Subcutaneous adipose tissue (tissue), 4 donors: ENCODE measurements around the gene GLMN. TPM values are rescaled to one million over a fixed set of nuclear protein-coding genes. Genes with fewer than 3 reads are reported as not detected.

Source experiments
- total RNA-seq, 4 donors: library from RNA; depleted of rRNA; stranded (reverse); fragments of >200 nt; gene quantifications; one replicate each; pipeline ENCODE4 v1.1.0, GENCODE V29; 2016
- TF ChIP-seq, protein P1 (sequence below): fragments of 450-650 bp; IDR thresholded peaks from one replicate; pipeline ENCODE4 v1.5.1; 2016; ENCODE audit warnings: low read depth, mild to moderate bottlenecking, control low read depth, antibody characterized with exemption, moderate library complexity

The GLMN gene
- total RNA-seq, 4 donors from 2014 or later = 6.4 to 8.6 (median 7.0) TPM

DNA sequence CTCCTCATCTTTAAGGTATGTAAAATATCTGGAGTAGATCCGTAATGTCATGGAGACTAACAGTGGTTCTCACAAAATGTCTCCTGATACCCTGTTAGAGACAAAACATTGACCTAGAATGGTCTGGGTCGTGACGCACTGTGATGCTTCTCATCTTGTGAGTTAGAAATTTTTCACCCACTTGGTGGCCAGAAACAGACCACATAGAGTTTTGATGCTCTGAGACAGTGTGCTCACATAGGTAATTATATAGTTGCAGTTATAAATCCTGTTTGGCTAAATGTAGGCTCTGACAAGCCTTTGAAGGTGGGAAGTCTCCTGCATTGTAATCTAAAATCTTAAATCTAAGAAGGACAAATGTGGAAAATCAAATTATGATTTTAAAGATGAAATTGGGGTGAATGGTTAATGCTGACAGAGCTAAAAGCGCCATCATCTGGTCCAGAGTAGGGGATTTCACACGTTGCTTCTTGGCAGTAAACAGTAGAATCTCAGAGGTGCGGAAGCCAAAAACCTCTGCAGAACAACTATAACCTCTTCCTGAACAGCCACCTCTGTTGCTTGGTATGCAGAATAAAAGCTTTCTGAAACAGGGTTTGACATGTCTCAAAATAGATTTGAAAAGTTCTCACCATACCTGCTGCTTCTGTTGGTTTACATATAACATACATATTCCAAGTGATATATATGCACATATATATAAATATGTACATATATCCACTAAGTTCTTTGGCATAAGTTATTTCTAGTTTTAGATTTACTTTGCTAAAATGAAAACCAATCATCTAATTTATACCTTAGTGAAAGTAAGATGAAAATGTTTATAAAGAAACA lies 17.2 kb upstream of the GLMN start:
- TF ChIP-seq, protein P1, sequence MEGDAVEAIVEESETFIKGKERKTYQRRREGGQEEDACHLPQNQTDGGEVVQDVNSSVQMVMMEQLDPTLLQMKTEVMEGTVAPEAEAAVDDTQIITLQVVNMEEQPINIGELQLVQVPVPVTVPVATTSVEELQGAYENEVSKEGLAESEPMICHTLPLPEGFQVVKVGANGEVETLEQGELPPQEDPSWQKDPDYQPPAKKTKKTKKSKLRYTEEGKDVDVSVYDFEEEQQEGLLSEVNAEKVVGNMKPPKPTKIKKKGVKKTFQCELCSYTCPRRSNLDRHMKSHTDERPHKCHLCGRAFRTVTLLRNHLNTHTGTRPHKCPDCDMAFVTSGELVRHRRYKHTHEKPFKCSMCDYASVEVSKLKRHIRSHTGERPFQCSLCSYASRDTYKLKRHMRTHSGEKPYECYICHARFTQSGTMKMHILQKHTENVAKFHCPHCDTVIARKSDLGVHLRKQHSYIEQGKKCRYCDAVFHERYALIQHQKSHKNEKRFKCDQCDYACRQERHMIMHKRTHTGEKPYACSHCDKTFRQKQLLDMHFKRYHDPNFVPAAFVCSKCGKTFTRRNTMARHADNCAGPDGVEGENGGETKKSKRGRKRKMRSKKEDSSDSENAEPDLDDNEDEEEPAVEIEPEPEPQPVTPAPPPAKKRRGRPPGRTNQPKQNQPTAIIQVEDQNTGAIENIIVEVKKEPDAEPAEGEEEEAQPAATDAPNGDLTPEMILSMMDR = no peak

DNA sequence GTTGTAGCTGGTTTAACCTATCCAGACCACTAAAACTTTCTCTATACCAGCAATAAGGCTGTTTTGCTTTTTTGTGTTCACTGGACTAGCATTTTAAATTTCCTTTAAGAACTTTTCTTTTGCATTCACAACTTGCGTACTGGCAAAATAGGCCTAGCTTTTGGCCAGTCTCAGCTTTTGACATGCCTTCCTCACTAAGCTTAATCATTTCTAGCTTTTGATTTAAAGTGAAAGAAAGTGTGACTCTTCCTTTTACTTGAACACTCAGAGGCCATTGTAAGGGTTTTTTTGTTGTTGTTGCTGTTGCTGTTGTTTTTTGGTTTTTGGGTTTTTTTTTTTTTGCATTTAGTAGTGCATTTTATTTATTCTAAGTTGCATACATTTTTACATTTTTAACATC lies 15.2 kb upstream of the GLMN start:
- TF ChIP-seq, protein P1 = no peak

DNA sequence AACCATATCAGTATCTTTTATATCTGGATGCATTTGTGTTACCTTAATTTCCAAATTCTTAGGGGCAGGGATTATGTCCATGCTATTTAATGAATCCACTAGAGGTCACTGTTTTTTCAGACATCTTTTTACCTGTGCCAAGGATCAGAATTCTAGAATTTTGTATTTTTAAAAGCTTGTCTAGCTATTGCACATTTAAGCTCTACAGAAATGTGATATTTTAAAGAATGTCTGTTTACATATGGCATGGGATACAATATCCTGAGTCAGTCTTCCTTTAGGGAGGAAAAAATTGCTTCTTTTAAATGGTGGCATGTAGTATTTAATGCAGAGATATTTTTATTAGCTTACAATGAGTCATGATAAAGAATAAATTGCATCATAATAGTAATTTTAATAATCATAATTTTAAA lies 11.4 kb upstream of the GLMN start:
- TF ChIP-seq, protein P1 = no peak

DNA sequence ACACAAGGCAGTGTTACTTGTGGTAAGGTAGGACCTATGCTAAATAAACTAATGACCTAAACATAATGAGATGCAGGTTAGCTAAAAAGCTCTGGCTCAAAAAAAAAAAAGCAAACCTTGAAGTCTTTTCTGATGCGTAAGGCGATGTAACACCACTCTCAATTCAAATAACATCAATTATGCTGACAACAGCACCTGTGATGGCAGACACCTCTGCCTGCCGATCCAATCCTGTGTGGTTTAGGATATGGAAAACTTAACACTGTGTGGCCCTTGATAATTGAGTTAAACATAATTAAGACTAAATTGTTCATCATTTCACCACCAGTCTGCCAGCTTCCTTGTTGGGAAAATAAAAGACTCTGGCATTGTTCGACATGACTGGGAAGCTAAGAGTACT lies 9.2 kb upstream of the GLMN start:
- TF ChIP-seq, protein P1 = no peak

DNA sequence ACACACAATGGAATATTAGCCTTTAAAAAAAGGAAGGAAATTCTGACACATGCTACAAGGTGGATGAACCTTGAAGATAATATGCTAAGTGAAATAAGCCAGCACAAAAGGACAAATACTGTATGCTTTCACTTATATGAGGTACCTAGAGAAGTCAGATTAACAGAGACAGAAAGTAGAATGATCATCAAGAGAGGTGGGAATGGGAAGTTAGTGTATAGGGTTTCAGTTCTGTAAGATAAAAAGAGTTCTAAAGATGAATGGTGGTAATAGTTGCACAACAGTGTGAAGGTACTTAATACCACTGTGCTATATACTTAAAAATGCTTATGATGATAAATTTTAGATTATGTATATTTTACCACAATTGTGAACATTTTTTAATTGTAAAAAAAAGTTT lies 7.2 kb upstream of the GLMN start:
- TF ChIP-seq, protein P1 = no peak

DNA sequence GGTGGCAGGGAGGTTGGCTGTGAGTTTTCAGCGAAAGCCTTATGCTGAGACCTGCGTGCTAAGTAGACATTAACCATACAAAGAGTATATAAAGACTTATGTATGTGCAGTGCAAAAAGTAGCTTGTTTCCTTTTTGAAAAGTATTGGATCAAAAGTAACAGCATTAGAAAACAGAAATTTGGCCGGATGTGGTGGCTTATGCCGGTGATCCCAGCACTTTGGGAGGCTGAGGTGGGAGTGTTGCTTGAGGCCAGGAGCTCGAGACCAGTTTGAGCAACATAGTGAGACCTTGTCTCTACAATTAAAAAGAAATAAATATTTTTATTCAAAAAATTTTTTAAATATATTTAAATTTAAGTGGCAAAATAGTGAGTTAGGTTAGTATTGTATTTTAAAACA lies 2.2 kb upstream of the GLMN start:
- TF ChIP-seq, protein P1 = no peak

DNA sequence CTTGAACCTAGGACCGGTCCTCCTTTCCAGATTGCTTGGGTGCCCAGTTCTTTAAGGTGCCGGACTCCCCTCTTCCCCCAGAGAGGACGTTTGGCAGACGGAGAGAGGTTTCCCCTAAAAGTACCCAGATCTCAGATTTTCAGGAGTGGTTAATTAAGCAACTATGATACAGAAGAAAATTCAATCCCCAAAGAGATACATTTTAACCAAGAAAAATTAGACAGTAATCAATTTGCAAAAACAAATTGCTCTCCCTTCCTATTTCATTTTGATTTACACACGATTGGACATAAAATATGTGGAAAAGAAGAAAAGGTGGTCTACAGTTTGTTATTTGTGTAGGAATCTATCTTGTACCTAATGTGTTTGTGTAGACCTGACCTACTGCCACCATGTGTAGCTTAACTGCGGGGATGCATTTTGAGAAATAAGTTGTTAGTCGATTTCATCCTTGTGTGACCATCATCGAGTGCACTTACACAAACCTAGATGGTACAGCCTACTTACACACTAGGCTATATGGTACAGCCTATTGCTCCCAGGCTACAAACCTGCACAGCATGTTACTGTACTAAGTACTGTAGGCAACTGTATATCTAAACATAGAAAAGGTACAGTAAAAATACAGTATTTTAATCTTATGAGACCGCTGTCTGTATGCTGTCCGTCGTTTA lies 827 bp upstream of the GLMN start:
- TF ChIP-seq, protein P1 = no peak
